GM06990 (cell line): ENCODE results near the gene FTSJ3.
"Not testable (repeated sequence)": the region's sequence is repeated elsewhere in the genome, so short reads cannot be mapped to it uniquely, and the experiment has no call there.

Source experiments
- DNase-seq: peaks from one replicate; pipeline ENCODE4 v3.0.0-alpha.2; 2011; ENCODE audit not compliant: insufficient read length; ENCODE audit errors: extremely low read depth
- H3K27me3 ChIP-seq: replicated peaks from 2 replicates; pipeline ENCODE4 v1.6.0; 2011; ENCODE audit warnings: low read length; ENCODE audit not compliant: control insufficient read depth, insufficient read depth
- H3K36me3 ChIP-seq: 2 replicates; pipeline ENCODE4 v1.5.1; 2011; ENCODE audit warnings: low read length; ENCODE audit not compliant: control insufficient read depth, insufficient read depth
- H3K4me3 ChIP-seq: replicated peaks from 2 replicates; pipeline ENCODE4 v1.5.1; 2011; ENCODE audit warnings: low read depth, mild to moderate bottlenecking, control low read depth, low read length
- CTCF ChIP-seq: IDR thresholded peaks from 2 replicates; pipeline ENCODE4 v1.5.1; 2011; ENCODE audit warnings: low read length, control low read depth, mild to moderate bottlenecking, inconsistent platforms; ENCODE audit not compliant: insufficient read depth, poor library complexity, severe bottlenecking

The FTSJ3 gene

DNA sequence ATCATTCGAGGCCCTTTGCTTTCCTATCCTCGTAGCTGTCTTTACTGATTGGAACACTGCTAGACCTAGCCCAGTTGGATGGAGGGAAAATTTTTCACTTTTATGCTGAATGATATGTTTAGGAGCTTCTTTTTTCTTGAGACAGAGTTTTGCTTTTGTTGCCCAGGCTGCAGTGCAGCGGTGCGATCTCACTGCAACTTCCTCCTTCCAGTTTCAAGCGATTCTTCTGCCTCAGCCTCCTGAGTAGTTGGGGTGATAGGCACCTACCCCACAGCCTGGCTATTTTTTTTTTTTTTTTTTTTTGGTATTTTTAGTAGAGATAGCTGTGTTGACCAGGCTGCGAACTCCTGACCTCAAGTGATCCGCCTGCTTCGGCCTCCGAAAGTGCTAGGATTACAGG is 17.5 kb downstream of the FTSJ3 start:
- TF ChIP-seq CTCF, result no peak
- no peak overlapping the region for H3K4me3 ChIP-seq
- DNase-seq, result no peak
- H3K36me3 ChIP-seq, result peaks cover 26% of the 10 kb centered on the region
- H3K27me3 ChIP-seq, result no peaks in the 10 kb centered on the region

- no peak for TF ChIP-seq CTCF
- H3K4me3 ChIP-seq, result no peak overlapping the region
- no peak for DNase-seq
- H3K27me3 ChIP-seq, result no peaks in the 10 kb centered on the region
- H3K36me3 ChIP-seq, result peaks cover 13% of the 10 kb centered on the region
Observed at GRCh38 chr17:63805591-63805990, 21.9 kb downstream of the FTSJ3 start.

GRCh38 chr17:63804328-63804727 is 23.1 kb downstream of the FTSJ3 start:
- no peak for DNase-seq
- H3K36me3 ChIP-seq, result peaks cover 10% of the 10 kb centered on the region
- TF ChIP-seq CTCF, result no peak

GRCh38 chr17:63800783-63801182 is 26.7 kb downstream of the FTSJ3 start:
- Histone ChIP-seq H3K36me3 (peaks cover 12% of the 10 kb centered on the region), H3K4me3 (no peak overlapping the region), H3K27me3 (no peaks in the 10 kb centered on the region)
- TF ChIP-seq CTCF, result no peak
- no peak for DNase-seq

More at GRCh38 chr17:63804328-63804727, 23.1 kb downstream of the FTSJ3 start:
- H3K4me3 ChIP-seq, result no peak overlapping the region
- H3K27me3 ChIP-seq, result no peaks in the 10 kb centered on the region

DNA sequence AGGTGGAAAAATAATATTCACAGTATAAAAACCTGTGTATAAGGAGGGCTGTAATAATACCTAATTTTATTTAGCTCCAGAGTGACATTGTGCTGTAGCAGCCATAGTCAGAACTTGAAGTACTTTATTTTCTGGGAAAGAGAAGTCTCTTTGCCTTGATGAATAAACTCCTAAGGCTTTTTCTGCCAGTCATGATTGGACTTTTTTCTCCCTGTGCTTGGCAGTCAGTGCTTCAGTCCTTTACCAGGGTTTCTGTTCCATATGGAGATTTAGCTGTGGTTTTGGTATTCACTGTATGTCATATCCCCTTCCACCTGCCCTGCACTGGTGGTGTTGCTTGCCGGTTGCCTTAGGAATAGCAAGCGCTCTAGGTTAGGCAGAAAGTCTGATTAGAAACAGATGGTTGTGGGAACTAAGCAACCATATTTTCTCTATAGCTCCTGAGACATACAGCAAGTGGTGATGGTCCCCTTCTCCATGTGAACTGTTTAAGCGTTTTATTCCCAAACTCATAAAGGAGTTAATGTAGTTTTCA is 28.8 kb downstream of the FTSJ3 start:
- H3K4me3 ChIP-seq, result no peak overlapping the region
- H3K36me3 ChIP-seq, result peaks cover 16% of the 10 kb centered on the region
- no peaks in the 10 kb centered on the region for H3K27me3 ChIP-seq
- no peak for TF ChIP-seq CTCF
- DNase-seq, result no peak

- H3K27me3 ChIP-seq, H3K4me3 ChIP-seq, DNase-seq: not testable (repeated sequence)
- peaks cover 14% of the 10 kb centered on the region for H3K36me3 ChIP-seq
Observed at GRCh38 chr17:63796375-63796774, 31.1 kb downstream of the FTSJ3 start.
